EL (cell line): Measurements from ENCODE around the gene RNF11.

Experiments
- DNase-seq: peaks from one replicate; pipeline ENCODE4 v3.0.0-alpha.2; 2016

Gene RNF11

GRCh38 chr1:51317798-51318197 lies 81.7 kb downstream of the RNF11 start:
- DNase-seq: no peak

DNA sequence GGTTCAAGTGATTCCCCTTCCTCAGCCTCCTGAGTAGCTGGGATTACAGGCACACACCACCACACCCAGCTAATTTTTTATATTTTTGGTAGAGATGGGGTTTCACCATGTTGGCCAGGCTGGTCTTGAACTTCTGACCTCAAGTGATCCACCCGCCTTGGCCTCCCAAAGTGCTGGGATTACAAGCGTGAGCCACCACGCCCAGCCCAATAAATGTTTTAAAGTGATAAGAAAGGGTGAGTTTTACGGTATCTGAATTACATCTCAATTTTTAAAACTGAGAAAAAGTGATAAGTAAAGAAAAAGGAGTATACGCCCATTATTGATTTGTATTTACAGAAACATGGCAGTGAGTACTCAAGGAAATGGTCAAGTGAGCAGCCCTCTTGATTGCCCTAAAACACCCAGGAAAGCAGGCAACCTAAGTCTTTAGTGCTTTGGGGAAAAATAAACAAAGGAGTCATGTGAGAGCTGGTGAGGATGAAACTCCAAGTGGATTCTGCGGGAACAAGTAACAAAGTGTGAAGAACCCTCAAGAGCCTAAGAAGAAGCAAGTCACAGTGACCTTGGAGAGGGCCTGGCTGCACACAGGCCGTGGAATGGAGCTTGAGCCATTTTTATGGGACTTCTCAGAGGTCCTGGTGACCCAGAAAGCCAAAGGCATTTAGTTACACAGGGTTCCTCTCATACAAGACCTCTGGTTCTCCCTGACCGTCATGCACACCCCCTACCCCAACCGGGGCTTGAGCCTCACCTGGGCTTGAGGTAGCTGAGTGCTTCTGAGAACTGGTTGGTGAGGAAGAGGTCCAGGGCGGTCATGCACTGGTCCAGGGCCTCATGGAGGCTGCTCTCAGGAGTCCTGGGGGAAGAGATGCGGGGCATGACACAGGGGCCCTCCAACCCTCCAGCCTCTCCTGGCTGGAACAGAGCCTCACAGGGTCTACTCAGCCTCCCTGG lies 85.2 kb downstream of the RNF11 start:
- no peak for DNase-seq

DNA sequence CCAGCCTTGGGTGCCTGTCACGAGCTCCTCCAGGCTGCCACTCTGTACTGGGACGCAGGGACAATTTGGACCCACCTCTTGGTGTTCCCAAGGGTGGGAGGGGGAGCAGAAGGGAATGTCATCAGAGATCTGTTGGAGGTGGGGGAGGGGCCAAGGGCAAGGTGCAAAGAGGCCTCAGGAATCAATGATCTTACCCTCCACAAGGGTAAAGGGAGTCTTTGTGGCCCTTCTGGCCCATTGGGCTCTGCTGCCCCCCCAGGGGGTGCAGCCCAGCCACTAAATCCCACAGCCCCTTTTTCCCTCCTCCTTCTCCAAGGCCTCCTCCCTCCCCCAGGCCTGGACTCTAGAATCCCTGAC lies 85.8 kb downstream of the RNF11 start:
- DNase-seq: no peak

GRCh38 chr1:51322417-51323101 lies 86.5 kb downstream of the RNF11 start:
- DNase-seq: no peak
